T1000 (cell line): ENCODE measurements around the gene PLEKHN1.

ENCODE experiments used
- DNase-seq: peaks from one replicate; lab custom pipeline; 2025; ENCODE audit warnings: mixed read lengths; lab: John Stamatoyannopoulos, UW

The PLEKHN1 gene

DNA sequence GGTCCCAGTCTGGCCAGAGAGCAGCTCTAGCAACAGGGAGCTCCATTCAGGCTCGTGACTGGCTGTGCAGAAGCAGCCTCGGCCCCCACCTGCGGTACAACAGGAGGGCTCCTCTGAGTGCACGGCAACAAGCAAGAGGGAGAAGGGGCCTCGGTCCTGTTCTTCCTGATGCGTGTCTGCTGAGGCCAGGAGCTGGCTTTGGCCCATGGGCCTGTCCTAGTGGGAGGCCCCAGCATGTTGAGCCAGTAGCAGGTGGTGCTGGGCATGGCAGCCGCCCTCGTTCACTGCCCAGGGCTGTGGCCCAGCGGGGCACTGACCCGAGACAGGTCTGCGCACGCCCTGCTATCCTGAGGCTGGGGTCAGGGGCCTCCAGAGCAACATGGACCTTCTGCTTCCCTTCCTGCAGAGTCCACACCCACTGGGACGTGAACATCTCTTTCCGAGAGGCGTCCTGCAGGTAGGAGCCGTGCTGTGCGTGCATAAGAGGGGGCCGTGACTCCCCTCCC is 35.6 kb upstream of the PLEKHN1 start:
- DNase-seq: no peak

DNA sequence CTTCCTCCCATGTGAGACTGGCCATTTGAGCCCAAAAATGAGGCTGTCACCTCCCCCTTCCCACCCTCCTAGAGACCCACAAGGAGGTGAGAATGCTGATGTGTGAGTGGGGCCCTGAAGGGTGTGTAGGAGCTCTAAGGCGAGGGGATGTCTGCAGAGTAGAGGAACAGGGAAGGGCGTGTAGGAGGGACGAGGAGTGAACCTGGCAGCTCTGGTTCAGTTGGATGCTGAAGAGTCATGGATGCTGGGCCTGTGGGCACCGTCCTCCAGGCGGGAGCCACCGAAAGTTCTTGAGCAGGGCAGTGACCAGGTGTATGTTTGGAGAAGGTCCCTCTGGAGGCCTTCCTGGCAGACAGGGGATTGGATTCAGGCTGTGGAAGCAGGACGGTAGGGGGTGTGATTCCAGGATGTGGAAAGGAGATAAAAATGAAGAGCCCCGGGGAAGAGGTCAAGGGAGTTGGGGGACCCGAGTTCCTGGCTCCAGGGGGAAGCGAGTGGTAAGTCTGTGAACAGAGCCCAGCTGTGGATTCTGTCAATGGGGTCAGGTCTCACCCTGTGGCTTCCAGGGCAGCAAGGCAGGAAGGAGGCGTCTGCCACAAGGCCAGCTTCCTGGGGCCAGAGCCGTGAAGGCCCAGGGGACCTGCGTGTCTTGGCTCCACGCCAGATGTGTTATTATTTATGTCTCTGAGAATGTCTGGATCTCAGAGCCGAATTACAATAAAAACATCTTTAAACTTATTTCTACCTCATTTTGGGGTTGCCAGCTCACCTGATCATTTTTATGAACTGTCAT is 34.7 kb upstream of the PLEKHN1 start:
- no peak for DNase-seq

DNA sequence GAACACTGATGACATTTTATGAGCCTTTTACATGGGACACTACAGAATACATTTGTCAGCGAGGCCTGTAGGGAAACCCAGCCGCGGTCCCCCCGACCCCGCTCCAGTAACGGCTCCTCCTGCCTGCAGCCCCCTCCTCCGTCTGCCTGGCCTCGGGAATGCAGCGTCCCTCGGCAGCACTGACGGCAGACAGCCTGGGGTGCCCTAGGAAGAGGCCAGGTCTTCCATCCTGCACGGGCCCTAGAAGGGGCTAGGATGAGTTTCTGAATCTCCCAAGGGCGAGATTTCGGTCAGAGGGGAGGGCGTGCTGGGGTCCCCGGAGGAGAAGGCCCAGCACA is 34.1 kb upstream of the PLEKHN1 start:
- no peak for DNase-seq

DNA sequence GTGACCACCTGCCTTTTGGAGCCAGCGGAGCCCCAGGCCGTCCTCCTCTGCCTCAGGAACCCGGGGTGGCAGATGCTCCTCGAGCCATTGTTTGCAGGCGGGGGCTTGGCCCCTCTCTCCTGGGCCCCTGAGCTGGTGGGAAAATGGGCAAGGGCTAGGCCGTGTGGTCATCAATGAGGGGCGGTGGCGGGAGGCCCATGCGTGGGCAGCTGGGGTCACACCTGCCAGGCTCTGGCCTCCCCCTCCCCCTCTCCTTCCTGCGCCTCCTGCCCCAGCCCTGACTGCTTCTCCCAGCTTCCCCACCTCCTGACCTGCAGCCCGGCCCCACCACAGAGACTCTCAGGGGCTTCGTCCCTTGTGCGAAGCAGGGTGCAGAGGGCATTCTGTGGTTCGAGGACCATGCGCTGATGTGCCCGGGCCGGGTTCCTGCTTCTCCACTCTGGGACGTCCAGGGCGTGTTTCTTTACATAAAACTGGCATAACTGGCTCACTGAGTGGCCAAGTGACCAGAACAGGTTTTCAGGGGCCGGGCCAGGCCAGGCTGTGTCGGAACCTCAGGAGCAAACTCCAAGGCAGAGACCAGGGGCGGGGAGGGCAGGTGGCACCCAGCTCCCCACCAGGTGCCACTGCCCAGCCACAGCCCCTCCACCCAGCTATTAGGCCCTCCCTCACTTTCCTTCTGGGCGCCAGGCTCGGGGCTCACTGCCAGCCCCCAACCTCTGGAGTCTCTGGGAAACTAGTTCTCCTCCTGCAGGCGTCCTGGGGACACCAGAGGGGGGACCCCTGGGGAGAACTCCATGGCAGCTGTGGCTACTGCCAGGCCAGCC is 33.3 kb upstream of the PLEKHN1 start:
- no peak for DNase-seq

DNA sequence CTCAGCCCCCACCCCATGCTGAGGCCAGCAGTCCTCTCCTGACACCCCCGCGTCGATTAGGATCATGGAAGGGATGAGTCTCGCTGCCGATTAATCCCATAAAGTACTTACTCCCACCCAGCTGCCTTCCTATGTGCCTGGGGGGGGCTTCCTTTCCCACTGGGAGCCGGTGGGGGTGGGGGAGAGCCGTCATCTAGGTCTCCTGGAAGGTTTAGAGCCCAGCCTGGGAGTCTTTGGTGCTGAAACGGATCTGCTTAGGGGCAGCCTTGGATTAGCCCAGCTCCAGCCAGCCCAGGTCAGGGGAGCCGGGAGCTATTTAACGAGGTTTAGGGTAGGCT is 32.7 kb upstream of the PLEKHN1 start:
- no peak for DNase-seq

DNA sequence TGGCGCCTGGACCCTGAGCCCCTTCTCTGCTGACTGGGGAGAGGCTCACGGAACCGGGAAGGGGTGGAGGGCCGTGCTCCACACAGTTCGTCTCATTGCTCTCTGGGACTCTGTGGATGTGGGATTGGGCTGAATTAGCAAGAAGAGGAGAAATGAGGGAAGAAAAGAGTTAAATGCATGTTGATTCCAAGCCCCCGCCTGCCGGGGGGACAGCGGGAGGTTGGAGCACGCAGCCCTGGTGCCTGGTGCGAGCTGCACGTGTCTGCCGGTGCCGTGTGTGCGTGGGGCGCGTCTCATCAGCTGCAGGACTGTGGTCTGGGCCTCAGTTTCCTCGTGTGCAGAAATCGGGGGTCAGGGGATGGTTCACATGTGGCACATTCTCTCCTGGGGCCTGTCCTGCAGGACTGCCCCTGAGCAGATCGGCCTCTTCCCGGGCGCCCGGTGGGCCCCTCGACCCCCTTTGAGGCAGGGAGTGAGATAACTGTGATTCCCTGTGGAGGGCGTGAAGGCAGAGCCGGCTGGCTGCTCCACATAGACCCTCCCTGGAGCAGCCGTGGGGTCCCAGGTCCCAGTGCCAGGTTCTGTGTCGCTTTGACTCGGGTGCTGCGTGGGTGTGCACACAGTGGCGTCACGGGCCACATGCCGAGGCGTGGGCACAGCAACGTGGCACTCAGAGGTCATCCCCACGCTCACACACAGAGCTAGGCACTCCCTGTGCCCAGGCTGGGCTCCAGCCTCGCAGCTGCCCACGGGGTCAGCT is 31.1 kb upstream of the PLEKHN1 start:
- no peak for DNase-seq

DNA sequence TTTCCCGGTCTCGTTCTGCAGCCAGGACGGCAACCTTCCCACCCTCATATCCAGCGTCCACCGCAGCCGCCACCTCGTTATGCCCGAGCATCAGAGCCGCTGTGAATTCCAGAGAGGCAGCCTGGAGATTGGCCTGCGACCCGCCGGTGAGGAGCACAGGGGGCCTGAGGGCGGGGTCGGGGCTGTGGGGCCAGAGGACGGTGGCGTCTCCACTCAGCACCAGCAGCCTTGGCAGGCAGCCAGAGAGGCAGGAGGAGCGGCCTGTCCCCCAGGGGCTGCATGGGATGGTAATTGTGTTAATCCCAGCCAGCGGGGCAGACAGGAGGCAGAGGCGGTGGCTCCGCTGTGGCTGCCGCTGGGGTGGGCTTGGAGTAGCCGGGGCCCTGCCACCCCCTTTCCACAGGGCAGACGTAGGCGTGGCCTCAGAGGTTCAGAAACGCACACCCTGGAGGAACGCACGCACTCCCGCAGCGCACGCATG is 30.5 kb upstream of the PLEKHN1 start:
- DNase-seq: no peak

DNA sequence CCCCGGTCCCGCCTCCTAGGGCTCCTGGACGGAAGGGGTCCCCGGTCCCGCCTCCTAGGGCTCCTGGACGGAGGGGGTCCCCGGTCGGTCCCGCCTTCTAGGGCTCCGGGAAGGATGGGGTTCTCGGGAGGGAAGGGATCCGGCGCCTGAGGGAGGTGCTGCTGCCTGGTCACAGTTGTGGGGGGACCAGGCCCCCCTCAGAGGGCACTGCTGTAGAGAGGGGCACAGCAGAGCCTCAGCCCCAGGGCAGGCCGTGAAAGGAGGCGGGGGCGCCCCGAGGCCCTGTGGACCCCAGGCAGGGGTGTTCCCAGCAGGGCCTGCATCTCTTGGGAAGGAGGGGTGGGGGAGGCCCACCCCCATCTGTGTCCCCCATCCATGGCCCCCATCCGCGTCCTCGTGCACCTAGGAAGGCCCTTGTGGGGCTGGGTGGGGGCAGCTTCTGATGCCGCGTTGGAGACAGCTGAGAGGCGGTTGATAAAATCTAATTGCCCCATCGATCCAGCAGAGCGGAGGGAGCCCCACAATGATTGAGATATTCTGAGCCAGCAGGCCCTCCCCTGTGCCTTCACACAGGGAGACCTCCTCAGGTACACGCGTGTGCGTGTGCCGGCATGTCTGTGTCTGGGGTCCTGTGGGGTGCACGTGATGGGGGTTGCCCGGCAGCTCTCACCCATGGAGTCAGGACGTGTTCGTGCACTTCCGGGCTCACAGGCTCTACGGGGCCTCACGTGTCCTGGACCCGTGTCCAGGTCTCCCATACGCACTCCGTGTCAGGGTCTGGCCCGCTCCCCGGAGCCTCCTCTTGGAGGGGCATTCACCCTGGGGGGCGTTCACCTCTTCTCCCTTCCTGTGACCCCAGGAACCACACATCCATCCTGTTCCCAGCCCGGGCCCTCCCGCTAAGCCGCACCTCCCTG is 29.7 kb upstream of the PLEKHN1 start:
- no peak for DNase-seq

DNA sequence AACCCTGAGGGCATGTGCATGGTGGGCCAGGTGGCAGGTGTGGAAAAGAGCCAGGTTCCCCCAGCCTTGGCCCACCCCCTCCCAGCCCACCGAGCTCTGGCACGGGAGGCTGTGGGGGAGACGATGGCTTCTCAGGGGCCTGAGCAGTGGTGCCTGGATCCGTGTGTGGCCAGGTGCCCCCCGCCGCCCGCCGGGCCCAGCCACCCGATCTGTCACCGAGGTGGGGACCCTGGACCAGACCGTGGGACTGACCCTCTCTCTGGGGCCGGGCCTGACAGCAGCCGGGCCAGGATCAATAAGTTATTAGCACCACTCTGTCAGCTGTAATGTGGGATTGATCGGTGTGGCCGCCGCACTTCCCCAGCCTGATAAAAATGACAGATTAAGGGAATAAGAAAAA is 28.8 kb upstream of the PLEKHN1 start:
- no peak for DNase-seq

DNA sequence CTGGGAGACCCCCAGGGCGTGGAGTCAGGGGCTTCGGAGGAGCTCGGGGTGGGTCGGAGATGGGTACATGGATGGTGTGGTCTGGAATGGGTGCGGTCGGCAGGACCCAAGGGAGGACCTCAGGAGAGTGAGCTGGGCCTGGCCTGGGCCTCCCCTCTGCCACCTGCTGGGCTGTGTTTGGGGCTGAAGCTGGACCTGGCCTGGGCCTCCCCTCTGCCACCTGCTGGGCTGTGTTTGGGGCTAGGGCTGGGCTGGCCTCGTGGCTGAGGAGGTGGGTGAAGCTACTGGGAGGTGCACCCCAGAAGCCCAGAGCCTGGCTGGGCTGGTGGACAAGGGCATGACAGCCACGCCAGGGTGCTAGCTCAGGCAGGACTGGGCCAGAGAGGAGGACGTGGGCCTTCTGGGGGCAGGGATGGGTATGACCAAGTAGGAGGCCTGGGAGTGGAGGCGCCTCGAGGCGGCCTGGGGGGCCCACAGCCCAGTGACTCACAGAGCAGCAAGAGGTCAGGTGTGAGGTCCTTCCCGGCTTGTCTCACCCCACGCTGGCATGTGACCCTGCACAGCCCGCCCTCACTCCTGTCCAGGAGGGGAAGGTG is 28.1 kb upstream of the PLEKHN1 start:
- DNase-seq: peak; percentile 47

DNA sequence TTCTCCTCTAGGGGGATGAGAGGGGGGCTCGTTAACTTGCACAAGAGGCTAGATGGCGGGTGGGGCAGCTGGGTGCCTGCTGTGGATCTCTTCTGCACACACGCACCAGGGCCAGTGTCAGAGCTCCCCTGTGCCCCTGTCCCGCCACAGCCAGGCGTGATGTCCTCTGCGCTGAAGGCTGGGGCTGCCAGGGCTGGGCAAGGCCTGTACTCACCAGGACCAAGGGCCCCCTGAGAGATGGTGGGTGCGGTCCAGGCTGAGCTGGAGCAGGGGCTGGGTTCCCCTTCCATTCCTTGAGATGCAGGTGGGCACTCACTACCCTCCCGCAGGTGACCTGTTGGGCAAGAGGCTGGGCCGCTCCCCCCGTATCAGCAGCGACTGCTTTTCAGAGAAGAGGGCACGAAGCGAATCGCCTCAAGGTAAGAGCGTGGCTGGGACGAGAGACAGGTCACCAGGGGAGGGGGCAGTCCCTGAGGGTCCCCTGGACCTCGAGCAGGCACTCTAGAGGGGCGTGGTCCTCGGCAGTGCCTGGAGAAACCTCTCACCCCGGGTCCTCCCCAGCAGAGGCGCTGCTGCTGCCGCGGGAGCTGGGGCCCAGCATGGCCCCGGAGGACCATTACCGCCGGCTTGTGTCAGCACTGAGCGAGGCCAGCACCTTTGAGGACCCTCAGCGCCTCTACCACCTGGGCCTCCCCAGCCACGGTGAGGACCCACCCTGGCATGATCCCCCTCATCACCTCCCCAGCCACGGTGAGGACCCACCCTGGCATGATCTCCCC is 27.4 kb upstream of the PLEKHN1 start:
- DNase-seq: no peak

DNA sequence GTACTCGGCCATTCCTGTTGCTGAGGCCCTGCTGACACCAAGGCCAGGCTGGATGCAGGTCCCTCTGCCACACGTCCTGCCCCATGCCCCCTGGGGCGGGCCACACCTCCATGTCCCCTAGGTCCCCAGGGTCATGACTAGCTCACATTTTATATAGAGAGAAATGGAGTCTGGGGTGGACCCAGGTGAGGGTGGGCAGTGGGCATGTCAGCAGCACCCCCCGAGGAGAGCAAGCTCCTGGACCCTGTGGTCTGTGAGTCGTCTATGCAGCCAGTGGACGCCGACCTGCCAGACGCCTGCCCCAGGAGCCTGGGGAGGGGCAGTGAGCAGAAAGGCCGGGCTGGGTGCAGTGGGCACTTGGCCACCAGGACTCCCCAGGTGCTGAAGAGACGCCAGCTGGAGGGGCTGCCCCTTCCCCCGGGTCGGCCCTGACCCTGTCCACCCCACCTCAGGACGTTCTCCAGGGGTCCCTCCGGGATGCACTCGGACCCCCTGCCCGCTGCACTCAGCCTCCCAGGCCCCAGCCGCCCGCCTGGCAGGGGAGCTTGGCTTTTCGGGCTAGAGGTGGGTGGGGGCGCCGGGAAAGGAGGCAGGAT is 26.7 kb upstream of the PLEKHN1 start:
- no peak for DNase-seq

DNA sequence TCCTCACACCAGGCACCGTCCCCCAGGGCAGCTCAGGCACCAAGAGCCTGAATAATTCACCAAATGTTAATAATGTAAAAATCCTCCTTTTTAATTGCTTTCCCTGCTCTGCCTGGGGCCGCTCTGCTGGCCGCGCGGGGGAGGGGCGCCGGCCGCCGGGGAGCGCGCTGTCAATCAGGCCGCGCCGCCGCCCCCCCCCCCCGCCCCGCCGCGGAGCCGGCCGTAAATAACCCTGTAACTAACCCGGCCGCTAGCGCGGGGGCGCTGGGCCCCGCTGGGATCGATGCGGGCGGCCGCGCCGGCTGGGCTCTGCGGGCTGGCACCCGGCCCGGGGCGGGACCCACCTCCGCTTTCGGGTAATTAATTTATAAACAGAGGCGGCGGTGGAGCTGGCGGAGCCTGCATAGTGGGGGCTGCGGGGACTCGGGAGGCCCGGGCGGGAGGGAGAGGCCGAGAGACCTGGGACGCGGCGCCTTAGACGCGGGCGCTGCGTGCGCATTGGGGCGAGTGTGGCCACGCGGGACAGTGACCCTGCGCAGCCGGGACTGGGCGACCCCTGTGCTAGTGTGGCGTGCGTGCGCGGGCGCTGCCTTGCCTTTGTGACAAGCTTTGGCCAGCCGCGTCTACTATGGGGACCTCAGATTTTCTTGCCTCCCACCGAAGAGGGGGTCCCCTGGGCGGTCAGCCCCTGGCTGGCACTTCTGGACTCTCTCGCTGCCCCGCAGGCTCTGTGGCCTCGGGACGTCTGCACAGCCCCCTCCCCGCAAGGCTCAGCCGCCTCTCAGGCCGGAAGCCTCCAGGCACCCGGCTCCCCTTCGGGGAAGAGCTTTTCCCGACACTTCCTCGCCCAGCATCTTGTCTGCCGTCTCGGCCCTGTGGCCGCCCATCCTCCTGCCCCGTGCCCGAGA is 25.9 kb upstream of the PLEKHN1 start:
- peak; percentile 27 for DNase-seq

DNA sequence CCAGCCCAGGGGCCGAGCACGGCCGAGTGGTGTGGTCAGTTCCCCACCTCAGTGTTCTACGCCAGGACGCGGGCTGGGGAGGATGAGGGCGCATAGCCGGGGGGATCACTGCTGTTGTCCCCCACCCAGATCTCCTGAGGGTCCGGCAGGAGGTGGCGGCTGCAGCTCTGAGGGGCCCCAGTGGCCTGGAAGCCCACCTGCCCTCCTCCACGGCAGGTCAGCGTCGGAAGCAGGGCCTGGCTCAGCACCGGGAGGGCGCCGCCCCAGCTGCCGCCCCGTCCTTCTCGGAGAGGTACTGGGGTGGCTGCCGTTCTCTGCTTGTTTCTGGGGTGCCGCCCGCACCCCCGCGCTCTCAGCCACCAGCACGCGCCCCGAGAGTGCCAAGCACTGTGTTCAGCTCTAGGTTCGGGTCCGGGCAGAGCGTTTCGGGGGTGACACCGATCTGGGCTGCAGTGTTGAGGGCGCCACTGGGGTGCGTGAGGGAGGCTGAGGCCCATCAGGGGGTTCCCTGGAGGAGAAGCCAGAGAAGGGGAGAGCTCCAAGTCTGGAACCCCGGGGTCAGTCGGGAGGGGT is 25.2 kb upstream of the PLEKHN1 start:
- DNase-seq: no peak

DNA sequence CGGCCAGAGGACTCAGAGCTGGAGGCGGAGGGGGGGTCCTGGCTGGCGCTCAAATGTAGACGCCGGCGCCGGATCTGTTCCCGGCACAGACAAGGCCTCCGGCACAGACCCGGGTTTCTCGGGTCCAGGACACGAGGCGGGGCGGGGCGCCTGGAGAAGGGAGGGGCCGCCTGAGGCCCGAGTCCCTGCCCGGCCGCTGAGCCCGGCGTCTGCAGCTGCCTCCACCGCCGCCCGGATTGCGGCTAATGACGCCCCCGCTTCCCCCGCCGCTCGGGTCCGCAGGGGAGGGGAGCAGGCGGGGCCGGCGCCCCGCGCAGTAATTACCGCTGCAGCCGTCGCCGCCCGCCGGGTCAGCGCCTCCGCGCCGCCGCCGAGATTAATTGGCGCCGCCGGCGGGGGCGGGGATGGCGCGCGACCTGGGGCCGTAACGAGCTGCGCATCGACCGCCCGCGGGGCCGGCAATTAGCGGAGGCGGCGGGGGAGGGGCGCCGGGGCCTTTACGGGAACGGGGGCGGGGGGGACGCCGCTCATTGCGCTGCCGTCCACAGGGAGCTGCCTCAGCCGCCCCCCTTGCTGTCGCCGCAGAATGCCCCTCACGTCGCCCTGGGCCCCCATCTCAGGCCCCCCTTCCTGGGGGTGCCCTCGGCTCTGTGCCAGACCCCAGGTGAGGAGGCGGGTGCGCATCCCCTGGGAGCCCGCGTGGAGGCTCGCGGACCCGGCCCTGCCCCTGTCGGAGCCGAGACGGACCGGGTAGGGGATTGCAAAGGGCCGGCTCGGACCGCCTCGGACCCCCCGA is 24.5 kb upstream of the PLEKHN1 start:
- peak; percentile 70 for DNase-seq

DNA sequence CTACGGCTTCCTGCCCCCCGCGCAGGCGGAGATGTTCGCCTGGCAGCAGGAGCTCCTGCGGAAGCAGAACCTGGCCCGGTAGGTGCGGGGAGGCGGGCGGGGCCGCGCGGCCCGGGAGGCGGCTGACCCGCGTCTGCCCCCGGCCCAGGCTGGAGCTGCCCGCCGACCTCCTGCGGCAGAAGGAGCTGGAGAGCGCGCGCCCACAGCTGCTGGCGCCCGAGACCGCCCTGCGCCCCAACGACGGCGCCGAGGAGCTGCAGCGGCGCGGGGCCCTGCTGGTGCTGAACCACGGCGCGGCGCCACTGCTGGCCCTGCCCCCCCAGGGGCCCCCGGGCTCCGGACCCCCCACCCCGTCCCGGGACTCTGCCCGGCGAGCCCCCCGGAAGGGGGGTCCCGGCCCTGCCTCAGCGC is 23.9 kb upstream of the PLEKHN1 start:
- no peak for DNase-seq

DNA sequence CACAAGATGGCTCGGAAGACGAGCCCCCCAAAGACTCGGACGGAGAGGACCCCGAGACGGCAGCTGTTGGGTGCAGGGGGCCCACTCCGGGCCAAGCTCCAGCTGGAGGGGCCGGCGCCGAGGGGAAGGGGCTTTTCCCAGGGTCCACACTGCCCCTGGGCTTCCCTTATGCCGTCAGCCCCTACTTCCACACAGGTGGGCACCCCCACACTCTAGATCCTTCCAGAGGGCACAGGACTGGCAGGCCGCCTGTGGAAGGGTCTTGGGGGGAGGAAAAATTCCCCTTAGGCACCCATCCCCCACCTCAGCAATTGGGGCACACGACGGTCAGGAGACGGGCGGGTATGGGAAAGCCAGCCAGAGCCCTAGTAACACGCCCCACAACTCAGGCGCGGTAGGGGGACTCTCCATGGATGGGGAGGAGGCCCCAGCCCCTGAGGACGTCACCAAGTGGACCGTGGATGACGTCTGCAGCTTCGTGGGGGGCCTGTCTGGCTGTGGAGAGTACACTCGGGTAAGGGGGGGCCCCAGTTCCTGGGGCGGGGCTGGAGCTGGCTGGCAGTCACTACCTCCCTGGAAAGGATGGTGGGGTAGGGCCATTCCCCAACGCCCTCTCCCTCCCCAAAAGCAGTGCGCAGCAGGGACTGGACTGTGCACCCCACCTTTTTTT is 23.3 kb upstream of the PLEKHN1 start:
- DNase-seq: peak; percentile 35
